Endothelial cell of umbilical vein (primary cell): Measurements from ENCODE around the gene GMNN. TPM values are rescaled to one million over a fixed set of nuclear protein-coding genes. Genes with fewer than 3 reads are reported as not detected.
"Not testable (repeated sequence)": the region's sequence is repeated elsewhere in the genome, so short reads cannot be mapped to it uniquely, and the experiment has no call there.

ENCODE experiments used
- BruUV-seq: library from RNA; stranded (reverse); fragments of 400-500 nt; replicated peaks from 2 replicates; lab custom pipeline; 2021; lab: Mats Ljungman, UMichigan
- CTCF ChIA-PET: fragments of 300-600, 350-600 bp; sonication (Branson Sonifier 250); formaldehyde crosslinking; loops from one replicate; lab custom pipeline; 2021; ENCODE audit warnings: antibody characterized with exemption, inconsistent platforms; lab: Charles Lee
- POLR2A ChIA-PET: fragments of 300-600, 350-600 bp; sonication (Branson Sonifier 250); formaldehyde crosslinking; loops from one replicate; lab custom pipeline; 2021; ENCODE audit warnings: antibody characterized with exemption, inconsistent platforms; lab: Charles Lee
- DNase-seq: peaks from one replicate; pipeline ENCODE4 v3.0.0-alpha.2; 2011; ENCODE audit warnings: low read depth, low spot score
- FAIRE-seq: peaks from 2 replicates; lab custom pipeline; 2011; peaks lifted over from hg19 to GRCh38; lab: Jason Lieb, UNC
- H2AFZ ChIP-seq: 2 replicates; pipeline ENCODE4 v1.6.0; 2012; ENCODE audit warnings: low read depth, low read length, control low read depth, inconsistent platforms
- H3K27ac ChIP-seq: 2 replicates; pipeline ENCODE4 v1.5.1; 2011; ENCODE audit warnings: low read depth, mild to moderate bottlenecking, control low read depth, low read length, moderate library complexity; ENCODE audit not compliant: insufficient read depth
- H3K27me3 ChIP-seq, 2 experiments: 2 replicates each; pipeline versions ENCODE4 v1.6.0 to v1.6.1; 2011; ENCODE audit warnings: low read length in 2 of 2, mixed read lengths in 1 of 2; ENCODE audit not compliant: control insufficient read depth in 2 of 2, insufficient read depth in 2 of 2
- H3K36me3 ChIP-seq, 2 experiments: 2 replicates in 1 of 2; 3 replicates in 1 of 2; pipeline ENCODE4 v1.5.1; 2011; ENCODE audit warnings: low read length in 2 of 2, mild to moderate bottlenecking in 1 of 2, moderate library complexity in 1 of 2; ENCODE audit not compliant: control insufficient read depth in 2 of 2, insufficient read depth in 2 of 2; ENCODE audit errors: extremely low read depth in 1 of 2
- H3K4me1 ChIP-seq: 3 replicates; pipeline ENCODE4 v1.5.1; 2011; ENCODE audit warnings: mild to moderate bottlenecking, low read length; ENCODE audit not compliant: control insufficient read depth, insufficient read depth; ENCODE audit errors: extremely low read depth
- H3K4me2 ChIP-seq: 2 replicates; pipeline ENCODE4 v1.6.1; 2011; ENCODE audit warnings: low read length, control low read depth, mixed read lengths; ENCODE audit not compliant: insufficient read depth
- H3K4me3 ChIP-seq, 3 experiments: fragments of 200-600 bp in 1 of 3; sonication (generic), shearing (Covaris generic) in 1 of 3; replicated peaks in 1 of 3; 2 replicates each; pipeline ENCODE4 v1.5.1; 2011 to 2016; ENCODE audit warnings: control low read depth in 3 of 3, low read length in 3 of 3, mild to moderate bottlenecking in 2 of 3, inconsistent platforms in 1 of 3, low read depth in 1 of 3, moderate library complexity in 1 of 3; ENCODE audit not compliant: insufficient read depth in 1 of 3
- H3K79me2 ChIP-seq: 2 replicates; pipeline ENCODE4 v1.6.0; 2012; ENCODE audit warnings: low read length, inconsistent platforms; ENCODE audit not compliant: control insufficient read depth, insufficient read depth
- H3K9ac ChIP-seq: replicated peaks from 2 replicates; pipeline ENCODE3; 2011; ENCODE audit warnings: low read length, control low read depth; ENCODE audit not compliant: insufficient read depth; ENCODE audit errors: extremely low read depth
- H3K9me1 ChIP-seq: replicated peaks from 3 replicates; pipeline ENCODE4 v1.6.0; 2011; ENCODE audit warnings: mild to moderate bottlenecking, low read length; ENCODE audit not compliant: control insufficient read depth, insufficient read depth; ENCODE audit errors: extremely low read depth
- H3K9me3 ChIP-seq: replicated peaks from 2 replicates; pipeline ENCODE4 v1.5.1; 2012; ENCODE audit warnings: low read length, inconsistent platforms; ENCODE audit not compliant: control insufficient read depth, insufficient read depth
- H4K20me1 ChIP-seq: replicated peaks from 2 replicates; pipeline ENCODE3; 2011; ENCODE audit warnings: mild to moderate bottlenecking, low read length; ENCODE audit not compliant: control insufficient read depth, insufficient read depth; ENCODE audit errors: extremely low read depth
- CTCF ChIP-seq, 2 donors: IDR thresholded peaks; 1 replicate in 1 of 2; 2 replicates in 1 of 2; pipeline ENCODE4 v1.5.1; 2011; ENCODE audit warnings: low read length in 2 of 2, mild to moderate bottlenecking in 2 of 2, moderate library complexity in 2 of 2, control low read depth in 1 of 2, inconsistent platforms in 1 of 2, low read depth in 1 of 2; ENCODE audit not compliant: insufficient read depth in 1 of 2; ENCODE audit errors: extremely low read depth in 1 of 2
- EZH2 ChIP-seq: IDR thresholded peaks from 2 replicates; pipeline ENCODE4 v1.6.1; 2012; ENCODE audit warnings: borderline replicate concordance, low read depth, mild to moderate bottlenecking, moderate library complexity, low read length, inconsistent platforms; ENCODE audit not compliant: severe bottlenecking
- FOS ChIP-seq: IDR thresholded peaks from 2 replicates; pipeline ENCODE4 v1.6.1; 2011; ENCODE audit warnings: mild to moderate bottlenecking, low read length, moderate library complexity, borderline replicate concordance; ENCODE audit not compliant: insufficient read depth
- GATA2 ChIP-seq: IDR thresholded peaks from 2 replicates; pipeline ENCODE4 v1.7.0; 2011; ENCODE audit warnings: low read depth, mild to moderate bottlenecking, moderate library complexity, mixed read lengths, low read length; ENCODE audit not compliant: insufficient read length, insufficient read depth
- JUN ChIP-seq: IDR thresholded peaks from 2 replicates; pipeline ENCODE4 v1.6.1; 2011; ENCODE audit warnings: borderline replicate concordance, low read depth; ENCODE audit not compliant: insufficient read length, insufficient read depth
- MAX ChIP-seq: IDR thresholded peaks from 2 replicates; pipeline ENCODE4 v1.6.1; 2011; ENCODE audit not compliant: insufficient read depth, insufficient read length
- MYC ChIP-seq: IDR thresholded peaks from one replicate; pipeline ENCODE4 v1.6.1; 2011; ENCODE audit warnings: mild to moderate bottlenecking, low read depth, low read length
- POLR2A ChIP-seq: IDR thresholded peaks from 2 replicates; pipeline ENCODE4 v1.6.1; 2012; ENCODE audit warnings: low read depth, mild to moderate bottlenecking, control low read depth, low read length
- POLR2AphosphoS5 ChIP-seq: IDR thresholded peaks from 2 replicates; pipeline ENCODE4 v1.6.1; 2012; ENCODE audit warnings: low read depth, mild to moderate bottlenecking, control low read depth, low read length, moderate library complexity; ENCODE audit not compliant: insufficient read depth
- dilution Hi-C: fragments of 300-500 bp; cut with MboI; formaldehyde crosslinking; loops from one replicate; pipeline ENCODE4 v1.15.0; 2019; ENCODE audit warnings: low sequenced_read_pairs; ENCODE audit not compliant: extremely low pct_ligation_motif_present
- intact Hi-C: fragments of 100-400 bp; cut with micrococcal nuclease; formaldehyde crosslinking; loops from one replicate; pipeline ENCODE4 v1.10.0; 2022
- polyA plus RNA-seq, 4 experiments: library from polyadenylated mRNA; depleted of rRNA in 3 of 4; stranded (reverse) in 3 of 4; unstranded in 1 of 4; fragments of >200 nt; gene quantifications; 2 replicates each; pipeline versions ENCODE4 v1.2.1 to v1.2.3, GENCODE V29; 2011 to 2012; ENCODE audit warnings: missing spikeins in 1 of 4
- total RNA-seq: library from RNA; stranded (reverse); gene quantifications from 2 replicates; pipeline ENCODE4 v1.2.3, GENCODE V29; 2021

The GMNN gene
- total and polyA plus RNA-seq, 2 donors (not counting 3 experiments of a cell fraction or from before 2014, with no cell fraction given) = 25.4 to 52.6 TPM

DNA sequence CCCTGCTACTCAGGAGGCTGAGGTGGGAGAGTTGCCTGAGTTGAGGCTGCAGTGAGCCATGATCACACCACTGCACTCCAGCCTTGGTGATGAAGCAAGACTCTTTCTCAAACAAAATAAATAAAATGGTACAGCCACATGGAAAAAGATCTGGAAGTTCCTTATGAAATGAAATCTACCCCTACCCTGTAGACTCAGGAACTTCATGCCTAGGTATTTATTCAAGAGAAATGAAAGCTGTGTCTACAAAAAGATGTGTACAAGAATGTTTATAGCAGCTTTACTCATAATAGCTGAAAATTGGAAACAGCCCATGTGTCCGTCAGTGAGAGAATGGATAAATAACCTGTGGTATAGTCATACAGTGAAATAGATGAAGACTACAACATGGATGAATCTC lies 40.6 kb upstream of the GMNN start:
- Histone ChIP-seq H3K79me2 (no peaks in the 10 kb centered on the region), H3K4me1 (peaks cover 7% of the 10 kb centered on the region), H3K9me3 (no peaks in the 10 kb centered on the region), H3K36me3 (no peaks in the 10 kb centered on the region), H3K27me3 (no peaks in the 10 kb centered on the region), H3K27ac (no peak overlapping the region), H2AFZ (no peak overlapping the region), H3K4me2 (no peak overlapping the region), H4K20me1 (no peaks in the 10 kb centered on the region), H3K4me3 (no peak overlapping the region), H3K9ac (no peak overlapping the region), H3K9me1 (no peaks in the 10 kb centered on the region)
- intact Hi-C loops (no loop called here), dilution Hi-C loops (no loop called here)
- no peak for FAIRE-seq
- DNase-seq = no peak
- ChIA-PET POLR2A (no interaction called here), CTCF (no interaction called here)
- BruUV-seq = no TSS peak
- TF ChIP-seq JUN (no peak), MYC (no peak), POLR2A (no peak), POLR2AphosphoS5 (no peak), MAX (no peak), FOS (no peak), CTCF (IDR thresholded peaks at IDR 0.05; ENCODE audit: extremely low read depth in 1 of 2, insufficient read depth in 1 of 2, low read depth in 1 of 2, low read length in 2 of 2) (no peak), GATA2 (no peak), EZH2 (no peak)

DNA sequence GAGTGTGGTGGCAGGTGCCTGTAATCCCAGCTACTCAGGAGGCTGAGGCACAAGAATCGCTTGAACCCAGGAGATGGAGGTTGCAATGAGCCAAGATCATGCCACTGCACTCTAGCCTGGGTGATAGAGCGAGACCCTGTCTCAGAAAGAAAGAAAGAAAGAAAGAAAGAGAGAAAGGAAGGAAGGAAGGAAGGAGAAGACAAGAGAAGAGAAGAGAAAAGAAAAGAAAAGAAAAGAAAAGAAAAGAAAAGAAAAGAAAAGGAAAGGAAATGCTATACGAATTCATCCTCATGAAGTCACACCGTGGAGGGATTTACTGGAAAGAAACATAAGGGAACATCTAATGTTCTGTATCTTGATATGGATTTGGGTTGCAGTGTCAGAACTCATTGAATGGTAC lies 40.0 kb upstream of the GMNN start:
- not testable (repeated sequence) for BruUV-seq

More for the DNA sequence above, 40.0 kb upstream of the GMNN start:
- CTCF ChIA-PET, DNase-seq, H3K4me1 ChIP-seq, H4K20me1 ChIP-seq, H3K9ac ChIP-seq, H3K36me3 ChIP-seq, dilution Hi-C loops, H3K27me3 ChIP-seq, H3K9me1 ChIP-seq, FAIRE-seq, H3K4me3 ChIP-seq, H3K9me3 ChIP-seq, POLR2A ChIA-PET, H3K4me2 ChIP-seq, H3K27ac ChIP-seq, H2AFZ ChIP-seq, intact Hi-C loops, H3K79me2 ChIP-seq: not testable (repeated sequence)
